ENCODE results near the gene CETP.

DNA sequence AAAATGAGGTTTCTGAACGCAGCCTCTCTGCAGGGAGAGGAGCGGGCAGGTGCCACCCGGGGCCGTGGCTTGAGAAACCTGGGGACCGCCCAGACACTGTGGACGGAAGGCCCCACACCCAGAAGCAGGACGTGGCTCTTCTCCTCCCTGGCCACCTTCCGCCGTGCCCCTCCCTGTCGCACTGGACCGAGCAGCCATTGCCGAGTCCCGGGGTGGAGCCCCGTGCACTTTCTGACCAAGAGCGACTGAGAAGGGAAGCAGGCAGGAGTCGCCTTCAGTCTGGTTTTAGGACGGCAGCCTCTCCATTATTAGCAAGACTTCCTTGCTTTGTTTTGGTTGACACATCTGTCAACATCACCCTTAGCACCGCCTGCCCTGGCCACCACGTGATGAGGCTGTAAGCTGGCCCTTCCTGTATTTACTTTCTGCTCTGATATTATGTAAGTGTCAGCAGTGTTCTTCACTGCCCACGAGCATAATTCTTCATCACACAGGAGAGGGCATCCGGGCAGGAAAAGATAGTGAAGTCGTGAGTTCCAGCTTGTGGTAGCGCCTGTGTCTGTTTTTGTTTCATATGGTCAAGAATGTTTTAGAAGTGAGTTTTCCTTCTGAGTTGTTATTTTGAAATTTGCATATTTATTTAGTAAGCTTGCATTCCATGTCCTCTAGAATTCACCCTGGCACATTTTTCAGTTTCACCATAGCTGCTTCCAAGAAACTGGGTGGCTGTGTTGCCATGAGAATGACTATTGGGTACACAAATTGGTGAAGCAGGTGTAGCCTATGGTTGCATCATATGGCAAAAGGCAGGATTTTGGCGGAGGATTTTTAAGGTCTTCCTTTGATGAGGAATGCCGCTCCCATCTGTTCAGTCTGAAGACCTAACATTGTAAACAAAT, 28.8 kb upstream of the CETP start:
- TF ChIP-seq, protein P1, sequence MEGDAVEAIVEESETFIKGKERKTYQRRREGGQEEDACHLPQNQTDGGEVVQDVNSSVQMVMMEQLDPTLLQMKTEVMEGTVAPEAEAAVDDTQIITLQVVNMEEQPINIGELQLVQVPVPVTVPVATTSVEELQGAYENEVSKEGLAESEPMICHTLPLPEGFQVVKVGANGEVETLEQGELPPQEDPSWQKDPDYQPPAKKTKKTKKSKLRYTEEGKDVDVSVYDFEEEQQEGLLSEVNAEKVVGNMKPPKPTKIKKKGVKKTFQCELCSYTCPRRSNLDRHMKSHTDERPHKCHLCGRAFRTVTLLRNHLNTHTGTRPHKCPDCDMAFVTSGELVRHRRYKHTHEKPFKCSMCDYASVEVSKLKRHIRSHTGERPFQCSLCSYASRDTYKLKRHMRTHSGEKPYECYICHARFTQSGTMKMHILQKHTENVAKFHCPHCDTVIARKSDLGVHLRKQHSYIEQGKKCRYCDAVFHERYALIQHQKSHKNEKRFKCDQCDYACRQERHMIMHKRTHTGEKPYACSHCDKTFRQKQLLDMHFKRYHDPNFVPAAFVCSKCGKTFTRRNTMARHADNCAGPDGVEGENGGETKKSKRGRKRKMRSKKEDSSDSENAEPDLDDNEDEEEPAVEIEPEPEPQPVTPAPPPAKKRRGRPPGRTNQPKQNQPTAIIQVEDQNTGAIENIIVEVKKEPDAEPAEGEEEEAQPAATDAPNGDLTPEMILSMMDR (IDR thresholded peaks at IDR 0.05) = no peak
- TF ChIP-seq POLR2A (IDR thresholded peaks at IDR 0.05) = peak; percentile 34 to 66

Data from uterus (tissue), 2 donors.